HG03457 (cell line): ENCODE results near the gene GRB10.
A peak's percentile ranks its signal among the peaks of the same experiment; 100 is the strongest.

Experiments
- ATAC-seq: cut with Tn5 transposase; IDR thresholded peaks from one replicate; pipeline ENCODE4 v1.9.1; 2021; ENCODE audit warnings: moderate number of reproducible peaks; ENCODE audit not compliant: unreplicated experiment

GRB10 gene

GRCh38 chr7:50615519-50616080 lies 167.1 kb downstream of the GRB10 start:
- no peak for ATAC-seq

DNA sequence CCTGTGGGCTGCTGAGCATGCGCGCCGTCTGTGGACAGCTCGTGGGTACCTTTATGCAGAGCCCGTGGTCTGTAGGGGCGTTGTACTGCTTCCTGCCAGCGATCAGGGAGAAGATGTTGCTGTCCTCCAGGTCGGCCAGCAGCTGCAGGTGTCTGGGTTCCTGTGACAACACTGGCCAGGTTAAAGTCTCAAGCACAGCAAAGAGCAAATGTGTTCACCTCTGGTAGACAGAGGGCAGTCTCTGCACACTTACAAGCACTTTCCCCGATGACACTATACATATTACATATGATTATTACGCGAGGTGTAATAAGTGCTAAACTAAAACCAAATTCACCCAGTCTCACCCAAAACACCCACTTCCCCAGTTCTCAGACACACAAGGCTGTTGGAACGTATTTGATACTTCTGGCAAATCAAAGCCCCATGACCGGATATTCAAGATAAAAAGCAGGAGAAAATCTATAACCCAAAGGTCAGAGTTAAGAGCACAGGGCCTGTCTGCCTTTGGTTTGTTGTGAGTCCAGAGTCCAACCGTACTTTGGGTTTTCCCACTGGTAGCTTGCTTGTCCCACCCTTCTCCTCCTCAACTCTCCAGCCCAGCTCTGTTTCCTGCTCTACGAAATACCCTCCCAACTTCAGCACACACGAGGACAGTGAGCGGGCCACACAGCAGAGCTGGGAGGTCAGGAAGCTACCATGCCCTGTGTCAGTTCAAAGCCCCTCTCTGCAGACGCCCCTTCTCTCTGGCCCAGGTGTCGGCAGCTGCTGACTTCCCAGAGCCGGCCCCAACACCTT lies 167.8 kb downstream of the GRB10 start:
- ATAC-seq, result no peak

DNA sequence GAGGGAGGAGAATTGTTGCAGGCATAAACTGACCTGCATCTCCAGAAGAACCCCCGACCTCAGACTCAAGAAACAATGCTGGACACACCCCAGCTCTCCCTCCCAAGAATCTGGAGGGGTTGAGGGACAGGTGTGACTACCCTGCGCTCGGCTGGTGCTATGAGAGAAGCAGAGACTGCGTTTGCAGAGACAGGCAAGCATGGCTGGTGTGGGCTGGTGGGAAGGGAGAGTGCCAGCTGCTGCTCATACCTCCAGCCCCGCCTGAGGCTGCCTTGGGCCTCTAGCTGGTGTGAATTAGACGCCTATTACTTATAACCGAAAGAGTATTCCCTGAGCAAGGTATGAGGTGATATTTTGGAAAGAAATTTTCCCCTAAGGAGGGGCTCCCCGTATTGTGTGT lies 169.2 kb downstream of the GRB10 start:
- no peak for ATAC-seq

DNA sequence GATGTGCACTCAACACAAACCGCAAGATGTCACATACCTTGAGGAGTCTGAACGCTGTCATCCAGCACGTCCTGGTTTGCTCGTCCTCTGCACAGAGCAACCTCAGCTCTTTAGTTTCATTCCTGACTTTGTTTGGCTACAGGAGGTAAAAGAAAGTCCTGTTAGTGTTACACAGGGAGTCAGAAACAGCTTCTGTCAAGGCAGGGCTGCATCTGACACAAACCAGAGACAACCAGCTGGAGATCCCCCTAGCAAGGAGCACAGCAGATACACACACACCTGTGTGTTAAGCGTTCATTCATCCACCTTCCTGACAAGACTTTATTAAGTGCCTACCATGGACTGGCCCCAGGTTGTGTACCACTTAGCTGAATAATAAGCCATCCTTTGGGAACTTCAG lies 170.0 kb downstream of the GRB10 start:
- no peak for ATAC-seq

DNA sequence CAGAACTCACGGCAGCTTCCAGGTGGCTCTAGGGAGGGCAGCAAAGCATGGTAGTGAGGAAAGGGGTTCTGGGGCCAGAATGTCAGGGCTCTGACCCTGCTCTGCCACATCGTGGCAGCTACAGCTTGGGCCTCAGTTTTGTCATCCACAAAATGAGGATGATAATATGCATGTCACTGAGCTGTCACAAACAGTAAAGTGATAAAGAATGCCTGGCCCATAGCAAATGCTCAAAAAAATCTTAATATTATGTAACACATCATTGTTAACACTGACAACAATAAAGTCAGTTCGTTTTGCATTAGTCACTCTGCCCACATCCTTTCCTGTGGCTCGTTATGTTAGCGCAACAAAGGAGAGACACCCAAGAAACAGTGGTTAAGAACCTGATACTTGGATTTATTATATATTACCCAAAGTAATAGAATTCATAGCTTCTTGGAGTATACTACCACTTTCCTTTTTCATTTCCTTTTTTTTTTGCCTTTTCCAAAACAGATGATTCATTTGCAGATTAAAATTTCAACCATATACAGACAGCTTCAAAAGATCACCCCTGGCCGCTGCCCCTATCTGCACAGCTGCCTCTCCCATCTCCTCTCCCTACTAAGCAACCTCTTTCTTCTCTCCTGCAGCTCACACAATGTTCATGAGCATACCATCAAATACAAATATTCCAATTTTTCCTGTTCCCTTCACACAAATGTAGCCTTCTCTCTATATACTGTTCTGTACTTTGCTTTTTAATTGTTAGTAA lies 172.0 kb downstream of the GRB10 start:
- peak; percentile 77 for ATAC-seq

GRCh38 chr7:50608196-50608906 lies 174.3 kb downstream of the GRB10 start:
- no peak for ATAC-seq

DNA sequence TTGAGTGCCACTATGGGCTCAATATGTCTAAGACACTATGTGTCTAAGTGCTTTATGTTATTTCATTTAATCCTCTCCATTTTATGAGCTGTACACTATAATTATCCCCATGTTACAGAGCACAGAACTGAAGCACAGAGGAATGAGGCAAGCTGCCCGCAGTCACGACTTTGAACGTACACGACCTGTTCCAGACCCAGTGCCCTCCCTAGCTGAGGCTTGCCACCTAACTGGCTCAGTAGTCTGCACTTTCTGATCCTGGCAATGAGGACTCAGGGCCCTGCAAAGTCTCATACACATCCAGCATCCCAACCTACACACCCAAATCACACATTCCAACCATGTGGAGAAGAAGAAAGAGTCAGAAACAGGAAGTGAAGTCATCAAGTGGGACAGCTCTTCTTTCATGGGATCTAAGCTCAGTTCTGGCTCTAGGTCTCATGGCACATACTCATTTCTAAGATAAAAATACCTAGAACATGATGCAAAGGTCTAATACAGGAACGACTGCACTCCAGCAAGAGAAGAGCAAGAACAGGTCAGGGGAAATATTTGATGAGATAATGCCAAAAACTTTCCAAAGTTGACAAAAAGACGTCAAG lies 175.1 kb downstream of the GRB10 start:
- ATAC-seq, result no peak

DNA sequence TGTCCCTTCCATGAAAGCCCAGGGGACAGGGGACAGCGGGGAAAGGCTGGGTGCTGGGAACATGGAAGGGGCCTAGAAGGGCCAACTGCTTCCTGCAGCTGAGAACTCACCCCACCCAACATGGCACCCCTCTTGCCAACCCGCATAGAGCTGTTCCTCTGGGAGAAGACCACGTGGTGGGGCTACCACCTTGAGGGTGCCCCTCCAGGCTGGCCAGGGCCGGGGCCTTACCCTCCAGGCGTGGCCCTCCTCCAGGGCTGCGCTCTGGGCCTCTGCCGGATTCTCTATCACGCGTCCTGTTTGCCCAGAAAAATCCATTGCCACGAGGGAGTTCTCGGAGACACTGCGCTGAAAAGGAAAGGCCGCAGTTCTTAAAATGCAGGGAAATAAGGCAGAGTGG lies 177.6 kb downstream of the GRB10 start:
- no peak for ATAC-seq

DNA sequence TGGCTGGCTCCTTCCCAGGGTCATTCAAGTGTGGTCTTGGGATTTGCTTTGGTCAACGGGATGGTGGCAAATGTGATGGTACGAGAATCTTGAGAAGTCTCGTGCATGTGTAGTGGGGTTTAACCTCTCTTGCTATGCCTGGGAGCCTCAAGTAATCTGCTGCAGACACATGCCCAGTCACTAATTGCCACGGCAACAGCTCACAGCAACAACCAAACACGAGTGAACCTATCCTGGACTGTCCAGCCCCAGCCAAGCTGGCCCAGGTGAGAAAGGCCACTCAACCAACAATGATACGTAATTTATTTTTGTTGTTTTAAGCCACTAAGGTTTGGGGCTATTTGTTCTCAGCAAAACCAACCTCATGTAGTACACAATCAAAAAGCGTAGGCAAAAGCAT lies 179.4 kb downstream of the GRB10 start:
- no peak for ATAC-seq

DNA sequence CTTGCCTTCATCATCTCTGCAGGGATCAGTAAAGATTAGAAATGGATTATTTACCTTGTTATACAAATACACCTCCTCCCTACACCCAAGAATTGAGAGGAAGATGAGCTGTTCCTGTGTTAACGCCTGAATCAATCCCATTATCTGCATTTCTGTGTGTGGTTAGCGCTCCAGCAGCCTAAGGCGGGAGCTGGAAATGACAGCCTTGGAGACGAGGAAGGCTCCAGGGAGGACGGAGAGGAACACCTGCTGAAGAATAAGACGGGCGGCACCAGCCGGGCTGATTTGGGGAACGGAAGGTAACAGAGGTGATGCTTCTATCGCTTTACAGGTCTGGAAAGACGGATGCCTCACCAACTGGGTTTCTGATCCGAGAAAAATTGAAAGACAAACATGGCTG lies 183.3 kb downstream of the GRB10 start:
- no peak for ATAC-seq

DNA sequence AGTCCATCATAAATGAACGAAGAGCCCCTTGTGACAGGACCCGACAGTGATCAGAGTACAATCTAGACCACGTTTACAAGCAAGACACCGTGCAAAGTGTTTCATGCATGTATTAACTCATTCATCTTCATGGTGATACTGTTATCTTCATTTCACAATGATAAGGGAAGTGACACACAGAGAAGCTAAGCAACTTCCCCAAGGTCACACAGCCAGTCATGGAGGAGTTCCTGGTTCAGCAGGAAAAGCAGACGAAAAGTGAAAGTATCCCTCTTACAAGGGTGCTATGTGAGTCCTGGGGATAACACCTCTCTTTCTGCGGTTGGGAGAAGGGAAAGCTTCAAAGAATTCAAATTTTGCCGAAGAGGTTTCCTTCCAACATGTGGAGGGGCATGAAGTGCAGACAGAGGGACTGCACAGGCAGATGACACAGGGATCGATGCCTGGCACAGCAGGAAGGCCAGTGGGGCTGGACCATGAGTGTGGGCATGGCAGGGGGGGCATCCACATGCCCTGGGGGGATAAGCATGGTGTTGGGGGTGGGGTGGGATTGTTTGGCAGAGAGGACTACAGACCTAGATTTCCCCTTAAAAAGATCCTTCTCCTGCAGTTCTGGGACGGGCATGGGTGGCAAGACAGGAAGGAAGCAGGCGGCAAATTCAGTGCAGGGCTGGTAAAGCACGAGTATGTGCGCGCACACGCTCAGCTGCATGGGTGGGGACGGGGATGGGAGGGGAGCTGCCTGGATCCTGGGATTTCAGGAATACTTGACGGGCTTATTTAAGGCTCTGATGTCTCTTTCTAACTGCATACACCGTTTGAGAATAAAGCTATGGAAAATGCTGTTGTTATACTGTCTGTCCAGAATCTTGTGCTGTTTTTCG lies 184.0 kb downstream of the GRB10 start:
- ATAC-seq, result no peak

- ATAC-seq, result no peak
Observed at GRCh38 chr7:50596484-50596883, 186.2 kb downstream of the GRB10 start.

DNA sequence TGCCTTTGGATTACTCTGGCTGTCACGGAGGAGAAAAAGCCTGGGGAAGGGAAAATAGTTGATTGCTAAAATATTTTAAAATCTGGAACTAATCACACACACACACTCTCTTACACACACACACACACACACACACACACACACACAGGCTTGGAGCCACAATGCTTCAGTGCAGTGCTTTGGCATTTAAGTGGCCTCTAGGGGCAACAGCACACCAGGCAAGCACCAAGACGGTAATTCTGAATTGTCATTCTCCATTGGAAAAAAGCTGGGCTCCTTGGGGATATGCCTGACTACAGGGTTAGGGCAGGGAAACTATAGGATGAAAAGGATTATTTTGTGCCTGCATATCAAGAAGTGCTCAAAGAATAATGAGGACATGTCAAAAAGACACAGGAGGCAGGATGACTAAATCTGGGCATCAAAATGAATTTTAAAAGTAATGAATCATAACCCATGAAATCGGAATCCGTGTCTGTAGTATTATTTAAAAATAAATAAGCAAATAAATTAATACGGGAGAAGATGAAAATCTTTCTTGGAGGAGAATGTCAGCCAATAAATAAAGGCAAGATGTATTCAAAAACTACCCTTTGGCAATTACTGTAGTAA lies 187.1 kb downstream of the GRB10 start:
- peak; percentile 5 for ATAC-seq

DNA sequence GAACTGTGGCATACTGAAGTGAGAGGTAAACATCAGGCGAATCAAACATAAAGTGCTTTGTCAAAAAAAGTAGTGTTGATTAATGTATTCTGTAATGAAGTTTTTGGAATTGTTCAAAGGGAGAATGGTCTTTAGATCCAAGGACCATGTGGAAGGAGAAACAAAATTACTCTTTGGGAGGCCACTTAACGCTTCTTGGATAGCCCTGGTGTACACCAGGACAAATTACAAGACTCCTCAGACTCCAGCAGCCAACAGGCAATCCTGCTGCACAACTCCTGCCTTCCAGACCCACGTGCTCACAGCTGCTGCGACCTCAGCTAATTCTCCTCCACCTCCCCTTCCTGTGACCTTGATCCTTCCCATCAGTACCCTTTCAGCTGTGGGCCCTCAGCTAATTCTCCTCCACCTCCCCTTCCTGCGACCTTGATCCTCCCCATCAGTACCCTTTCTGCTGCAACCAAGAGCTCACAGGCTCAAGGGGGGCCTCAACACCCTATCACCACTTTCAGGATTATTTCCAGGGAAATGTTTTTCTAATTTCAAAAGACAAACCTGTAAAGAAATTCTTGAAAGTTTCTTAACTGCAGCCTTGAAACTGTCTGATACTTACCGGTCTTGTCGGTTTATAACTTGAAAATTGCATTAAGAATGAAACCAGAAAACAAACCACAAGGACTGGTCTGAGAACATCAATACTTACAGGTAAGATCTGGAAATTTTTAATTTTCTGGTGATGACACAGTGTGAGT lies 187.8 kb downstream of the GRB10 start:
- peak; percentile 57 for ATAC-seq

- ATAC-seq, result no peak
Observed at GRCh38 chr7:50594136-50594535, 188.6 kb downstream of the GRB10 start.

DNA sequence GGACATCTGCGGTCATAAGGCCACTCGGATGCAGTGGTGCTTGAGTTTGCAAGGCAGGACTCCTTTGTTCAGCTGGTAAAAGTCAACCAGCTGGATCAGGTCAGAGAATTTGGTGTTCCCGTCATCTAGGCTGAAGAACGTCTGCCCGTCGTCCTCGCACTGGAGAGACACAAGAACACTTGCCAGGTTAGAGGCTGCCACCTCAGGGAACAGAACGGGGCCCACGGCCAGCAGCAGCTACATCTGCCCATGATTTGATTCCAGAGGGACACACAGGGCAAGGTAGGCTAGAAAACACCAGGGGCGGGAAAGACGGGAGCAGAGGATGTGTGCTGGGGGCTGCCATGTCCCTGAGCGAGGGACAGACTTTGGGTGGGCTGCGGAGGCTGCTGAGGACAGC lies 189.8 kb downstream of the GRB10 start:
- no peak for ATAC-seq

GRCh38 chr7:50591480-50592438 lies 190.9 kb downstream of the GRB10 start:
- ATAC-seq, result peak; percentile 56

DNA sequence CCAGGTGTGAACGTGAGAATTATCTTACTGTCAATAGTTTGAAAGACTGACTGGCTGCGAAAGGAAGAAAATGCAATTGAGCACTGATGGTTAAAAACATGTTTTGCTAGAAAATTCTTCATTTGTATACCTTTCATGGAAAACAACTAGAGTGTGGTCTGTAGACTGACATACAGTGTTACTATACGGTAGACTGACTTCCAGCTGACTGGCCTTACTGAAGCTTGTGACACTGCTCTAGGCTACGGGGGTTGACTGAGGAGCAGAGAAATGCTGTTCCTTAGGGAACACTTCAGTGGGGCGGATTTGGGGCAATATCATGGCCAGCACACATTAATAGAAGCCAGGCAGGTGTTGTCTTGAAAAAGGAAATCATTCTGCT lies 191.6 kb downstream of the GRB10 start:
- no peak for ATAC-seq
